HG03354 (cell line): ENCODE results near the gene TBC1D1.

Experiments used
- ATAC-seq: cut with Tn5 transposase; IDR thresholded peaks from one replicate; pipeline ENCODE4 v1.9.1; 2021; ENCODE audit warnings: mild to moderate bottlenecking; ENCODE audit not compliant: unreplicated experiment, poor library complexity, severe bottlenecking

The TBC1D1 gene

DNA sequence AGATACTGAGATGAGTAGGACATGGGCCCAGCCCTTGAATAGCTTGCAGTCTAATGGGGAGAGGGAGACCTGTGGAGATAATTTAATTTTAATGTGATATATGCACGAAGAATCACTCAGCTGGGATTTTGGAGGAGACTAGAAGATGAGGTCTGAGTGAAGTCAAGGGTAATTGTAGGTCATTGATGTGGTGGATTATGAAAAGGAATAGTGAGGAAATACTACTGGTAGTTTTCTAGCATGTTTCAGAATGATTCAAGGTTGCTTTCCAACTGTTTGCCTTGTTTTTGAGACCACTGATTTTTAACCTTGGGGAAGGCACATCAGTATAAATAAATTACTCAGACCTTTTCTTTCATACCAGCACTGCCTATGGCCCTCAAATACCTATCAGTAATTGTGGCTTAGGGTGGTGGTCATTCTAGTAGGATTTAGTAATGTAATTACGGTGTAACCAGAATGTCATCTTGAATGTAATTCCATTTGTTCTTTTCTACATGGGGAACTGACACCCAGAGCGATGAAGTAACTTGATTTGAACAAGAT is 94.9 kb downstream of the TBC1D1 start:
- no peak for ATAC-seq

DNA sequence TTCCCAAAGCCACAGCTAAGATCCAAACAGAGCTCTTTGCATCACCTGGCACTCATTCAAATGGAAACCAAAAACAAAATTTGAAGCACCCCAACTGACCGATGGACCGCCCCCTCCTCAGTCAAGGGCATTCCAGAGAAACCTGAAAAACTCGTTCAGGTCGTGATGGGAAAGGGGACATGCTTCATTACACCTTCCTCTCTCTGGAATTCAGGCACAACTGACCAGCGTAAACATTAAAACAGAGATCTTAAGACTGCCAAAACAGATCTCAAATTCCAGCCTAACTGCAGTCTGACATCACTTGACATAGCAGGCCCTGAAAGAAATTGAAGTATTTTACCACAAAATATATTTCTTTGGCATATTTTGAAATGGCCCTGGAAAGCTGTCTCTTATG is 97.8 kb downstream of the TBC1D1 start:
- no peak for ATAC-seq

DNA sequence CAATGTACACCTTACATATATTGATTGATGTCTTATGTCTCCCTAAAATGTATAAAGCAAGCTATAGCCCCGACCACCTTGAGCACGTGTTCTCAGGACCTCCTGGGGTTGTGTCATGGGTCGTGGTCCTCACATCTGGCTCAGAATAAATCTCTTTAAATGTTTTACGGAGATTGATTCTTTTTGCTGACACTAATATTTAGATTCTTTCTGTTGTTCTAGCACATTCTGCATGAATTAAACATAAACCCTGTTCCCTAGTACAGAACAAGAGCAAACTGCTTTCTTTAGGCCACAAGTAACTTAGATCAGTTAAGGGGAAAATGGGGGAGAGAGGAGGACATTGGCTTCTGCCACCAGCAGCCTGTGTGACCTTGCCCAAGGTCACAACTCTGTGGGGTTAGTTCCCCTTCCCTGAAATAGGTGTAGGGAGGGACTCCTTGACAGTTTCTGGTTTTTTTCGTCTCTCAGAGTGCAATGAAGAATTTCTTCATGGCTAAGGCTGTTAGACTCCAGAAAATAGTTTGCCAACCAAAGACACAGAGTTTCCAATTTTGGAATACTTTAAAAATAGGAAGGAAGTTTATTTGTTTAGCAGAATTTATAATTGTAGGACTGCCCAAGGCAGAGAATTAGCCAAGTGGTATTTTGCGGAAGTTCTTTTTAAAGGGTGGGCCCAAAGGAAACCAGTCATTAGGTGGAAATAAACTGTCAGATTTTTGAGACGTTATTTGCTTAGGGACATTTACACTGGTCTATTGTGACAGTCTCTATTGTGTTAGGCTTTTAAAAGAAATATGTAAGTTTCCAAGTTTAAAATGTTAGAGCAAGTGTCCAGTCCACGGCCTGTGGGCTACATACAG is 98.7 kb downstream of the TBC1D1 start:
- ATAC-seq: no peak

DNA sequence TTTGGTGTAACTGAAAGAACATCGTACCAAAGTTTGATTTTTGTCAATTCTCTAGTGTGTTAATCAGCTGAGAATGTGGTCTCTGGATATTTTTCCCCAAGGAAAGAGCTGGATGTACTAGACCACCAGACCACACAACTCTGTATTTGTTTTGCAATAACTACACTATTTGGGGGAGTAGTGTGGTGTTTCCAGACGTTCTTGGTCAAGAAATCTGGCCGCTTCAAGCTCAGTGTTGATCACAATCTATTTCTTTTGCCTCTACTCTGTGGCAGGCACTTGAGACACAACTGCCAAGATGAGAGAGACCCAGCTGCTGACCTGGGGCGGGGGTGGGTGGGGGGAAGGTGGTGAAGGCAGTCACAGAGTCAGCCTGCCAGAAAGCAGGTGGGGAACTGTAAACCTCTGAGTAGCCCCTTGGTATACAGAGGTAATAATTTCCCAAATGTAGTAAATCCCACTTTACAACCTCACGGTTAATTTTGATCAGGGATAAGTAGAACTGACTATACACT is 99.9 kb downstream of the TBC1D1 start:
- no peak for ATAC-seq

DNA sequence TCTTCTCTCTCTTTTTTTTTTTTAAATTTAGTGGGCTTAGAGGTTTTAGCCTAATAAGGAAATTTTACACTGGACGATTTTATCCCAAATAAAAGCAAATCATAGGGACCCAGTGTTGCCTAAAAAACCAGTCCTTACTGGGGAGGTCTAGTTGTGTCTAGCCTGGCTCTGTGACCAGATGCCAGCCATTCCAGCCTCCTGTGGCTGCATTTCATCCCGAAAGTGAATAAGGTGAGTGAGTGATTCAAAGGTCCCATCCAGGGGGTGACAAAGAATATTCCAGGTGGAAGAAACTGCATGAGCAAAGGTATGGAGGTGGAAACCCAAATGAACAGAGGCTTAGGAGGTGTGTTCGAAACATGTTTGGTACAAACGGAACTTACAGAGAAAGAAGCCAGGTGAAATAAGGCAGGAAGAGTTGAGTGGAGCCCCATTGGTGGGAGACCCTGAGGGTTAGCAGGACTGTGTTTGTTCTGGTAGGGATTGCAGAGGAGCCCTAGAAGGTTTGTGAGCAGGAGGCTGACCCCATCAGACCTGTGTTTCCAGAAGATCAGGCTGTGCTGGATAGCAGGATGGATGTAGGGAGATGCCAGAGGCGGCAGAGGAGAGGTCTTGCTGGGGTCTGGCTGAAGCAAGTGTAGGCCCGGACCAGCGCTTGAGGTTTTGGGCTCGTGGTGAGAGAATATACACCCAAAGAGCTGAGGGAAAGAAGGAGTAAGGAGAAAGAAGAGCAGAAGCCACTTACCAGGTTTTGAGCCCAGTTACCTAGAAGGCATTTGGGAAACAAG is 100.9 kb downstream of the TBC1D1 start:
- ATAC-seq: no peak

DNA sequence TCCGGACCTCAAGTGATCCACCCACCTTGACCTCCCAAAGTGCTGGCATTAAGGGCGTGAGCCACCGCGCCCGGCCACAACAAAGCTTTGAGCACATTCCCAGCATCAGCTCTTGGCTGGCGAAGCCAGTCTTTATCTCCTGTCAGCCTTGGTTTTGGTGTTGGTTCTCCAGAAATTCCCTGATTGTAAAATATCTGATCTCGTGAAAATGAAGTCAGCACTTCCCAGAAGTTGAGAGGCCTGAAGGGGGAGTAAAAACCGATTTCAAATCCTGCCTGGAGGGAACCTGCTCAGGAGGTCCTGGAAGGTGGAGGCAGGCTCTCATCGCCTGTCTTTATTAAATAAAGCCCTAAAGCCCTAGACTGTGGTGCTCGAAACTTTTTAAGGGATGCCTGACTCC is 102.9 kb downstream of the TBC1D1 start:
- no peak for ATAC-seq

DNA sequence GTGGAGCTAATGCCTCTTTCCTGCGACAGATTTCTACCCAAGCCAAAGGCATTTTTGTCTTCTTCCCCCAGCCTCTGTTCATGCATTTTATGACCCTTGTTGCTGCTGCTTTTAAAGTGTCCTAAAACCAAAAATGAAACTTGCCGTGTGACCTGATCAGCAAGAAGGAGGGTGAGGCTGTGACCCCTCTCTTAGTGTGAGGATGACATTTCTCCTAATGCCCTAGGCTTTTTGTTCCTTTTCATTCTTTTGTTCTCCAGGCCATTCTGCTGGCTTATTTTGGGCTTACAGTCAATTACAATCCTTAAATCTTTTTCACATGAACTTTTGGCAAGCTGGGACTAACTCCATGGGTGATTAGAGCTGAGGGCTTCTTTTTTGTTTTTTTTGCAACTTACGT is 103.7 kb downstream of the TBC1D1 start:
- ATAC-seq: peak; percentile 76

DNA sequence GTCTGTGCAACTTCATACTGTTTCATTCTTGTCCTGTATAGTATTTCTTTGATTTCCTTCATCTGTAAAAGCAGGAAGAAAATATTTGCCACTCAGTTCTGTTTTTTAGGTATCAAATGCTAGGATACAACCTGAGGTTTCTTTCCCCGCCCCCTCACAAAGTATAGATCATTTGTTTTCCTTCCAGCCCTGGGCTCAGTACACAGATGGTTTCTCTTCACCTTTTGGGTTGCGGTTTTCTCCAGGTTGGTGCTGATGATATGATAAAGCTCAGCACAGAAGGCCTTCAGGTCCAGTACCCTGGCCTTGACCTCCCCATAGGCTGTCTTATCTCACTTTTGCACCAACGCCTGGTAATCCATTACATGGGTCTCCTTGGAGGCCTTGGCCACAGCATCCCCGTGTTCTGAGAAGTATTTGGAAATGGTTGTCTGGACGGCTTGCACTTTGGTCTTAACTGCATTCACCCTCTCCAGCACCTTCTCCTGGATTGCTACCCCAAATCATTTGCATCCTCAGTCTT is 104.5 kb downstream of the TBC1D1 start:
- ATAC-seq: no peak

DNA sequence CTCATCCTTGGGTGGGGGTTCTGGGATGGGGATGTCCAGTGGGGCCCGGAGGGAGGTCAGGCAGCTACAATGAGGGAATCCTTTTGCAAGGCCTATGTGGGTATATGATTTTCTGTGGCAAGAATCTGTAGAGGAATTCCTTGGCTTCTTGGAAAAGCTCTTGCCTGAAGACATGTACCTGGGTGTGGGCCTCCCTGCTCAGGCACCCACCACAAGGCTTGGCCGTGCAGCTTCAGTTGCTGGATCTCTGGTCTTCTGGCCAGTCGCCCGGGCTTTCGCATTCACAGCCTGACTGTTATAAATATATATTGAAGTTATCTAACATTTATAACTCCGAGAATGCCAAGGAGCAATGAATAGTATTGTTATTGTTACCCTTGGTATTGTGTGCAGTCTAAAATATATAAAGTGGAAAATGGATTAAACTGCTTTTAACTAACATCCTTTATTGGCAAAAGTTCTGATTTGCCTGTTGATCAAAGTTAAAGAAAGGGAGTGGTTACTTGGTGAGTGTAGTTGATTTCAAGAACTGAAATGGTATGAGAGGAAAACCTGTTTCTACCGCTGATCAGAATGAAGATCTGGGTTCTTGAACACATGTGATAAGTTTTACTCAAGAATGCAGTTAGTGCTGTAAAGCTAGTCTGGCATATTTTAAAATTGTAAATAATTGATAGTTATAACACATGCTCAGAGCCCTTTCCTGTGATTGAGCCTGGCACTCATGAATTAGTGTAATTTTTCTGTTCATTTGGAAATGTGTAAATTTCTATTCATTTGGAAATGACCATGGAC is 105.3 kb downstream of the TBC1D1 start:
- no peak for ATAC-seq

DNA sequence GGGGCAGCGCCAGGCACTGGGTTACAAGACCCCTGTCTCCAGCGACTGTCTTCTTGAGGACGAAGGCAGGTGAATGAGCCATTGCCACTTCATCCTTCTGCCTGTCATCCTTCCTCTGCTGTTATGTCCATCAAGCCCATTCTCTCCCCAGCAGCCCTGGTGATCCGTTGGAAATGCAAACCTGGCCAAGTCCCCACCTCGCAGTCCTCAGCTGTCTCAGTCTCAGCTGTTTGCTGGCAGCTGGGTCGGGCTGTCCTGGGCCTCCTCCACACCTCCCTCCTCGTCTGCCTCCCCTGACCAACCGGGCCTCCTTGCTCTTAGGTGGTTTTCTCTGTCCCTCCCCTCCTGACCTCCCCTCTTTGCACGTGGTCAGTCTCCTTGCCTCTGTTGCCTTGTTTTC is 107.3 kb downstream of the TBC1D1 start:
- ATAC-seq: no peak

DNA sequence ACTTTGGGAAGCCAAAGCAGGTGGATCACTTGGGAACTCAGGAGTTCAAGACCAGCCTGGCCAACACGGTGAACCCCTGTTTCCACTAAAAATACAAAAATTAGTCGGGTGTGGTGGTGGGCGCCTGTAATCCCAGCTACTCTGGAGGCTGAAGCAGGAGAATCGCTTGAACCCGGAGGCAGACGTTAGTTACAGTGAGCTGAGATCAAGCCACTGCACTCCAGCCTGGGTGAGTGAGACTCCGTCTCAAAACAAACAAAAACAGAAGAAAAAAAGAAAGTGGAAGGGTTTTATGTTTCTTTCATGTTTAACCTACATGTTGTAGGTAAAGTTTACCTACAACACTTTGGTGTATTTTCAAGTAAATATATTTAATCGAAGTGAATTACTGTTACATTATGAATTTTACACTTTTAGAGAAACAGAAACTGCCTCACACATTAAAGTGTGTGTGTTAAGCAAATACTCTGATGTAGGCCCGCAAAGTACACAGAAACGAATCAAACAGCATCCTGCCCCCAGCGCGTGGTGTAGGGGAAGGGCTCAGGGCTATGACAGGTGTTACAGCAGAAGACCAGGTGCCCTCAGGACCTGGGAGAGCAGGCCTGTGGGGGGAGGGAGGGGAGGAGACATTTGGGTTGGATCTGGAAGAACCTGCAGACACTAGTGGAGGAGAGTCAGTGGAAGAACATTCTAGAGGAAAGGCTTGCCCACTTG is 108.3 kb downstream of the TBC1D1 start:
- ATAC-seq: no peak

DNA sequence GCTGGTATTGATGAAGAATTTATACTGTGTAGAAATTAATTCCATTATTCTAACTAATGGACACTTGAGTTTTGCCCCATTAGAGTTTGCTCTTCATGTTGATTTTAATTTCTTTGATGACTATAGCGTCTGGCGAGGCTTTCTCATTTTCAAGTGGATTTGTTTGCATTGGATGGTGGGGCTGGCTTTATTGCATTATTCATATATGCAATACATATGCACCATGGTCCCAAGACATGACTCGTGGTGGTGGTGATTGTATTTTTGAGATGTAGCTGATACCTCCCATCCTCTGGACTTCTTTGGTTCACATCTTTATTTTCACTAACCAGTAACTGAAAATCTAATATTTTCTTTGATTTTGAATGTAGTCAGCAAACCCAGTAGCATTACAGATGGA is 109.1 kb downstream of the TBC1D1 start:
- no peak for ATAC-seq

DNA sequence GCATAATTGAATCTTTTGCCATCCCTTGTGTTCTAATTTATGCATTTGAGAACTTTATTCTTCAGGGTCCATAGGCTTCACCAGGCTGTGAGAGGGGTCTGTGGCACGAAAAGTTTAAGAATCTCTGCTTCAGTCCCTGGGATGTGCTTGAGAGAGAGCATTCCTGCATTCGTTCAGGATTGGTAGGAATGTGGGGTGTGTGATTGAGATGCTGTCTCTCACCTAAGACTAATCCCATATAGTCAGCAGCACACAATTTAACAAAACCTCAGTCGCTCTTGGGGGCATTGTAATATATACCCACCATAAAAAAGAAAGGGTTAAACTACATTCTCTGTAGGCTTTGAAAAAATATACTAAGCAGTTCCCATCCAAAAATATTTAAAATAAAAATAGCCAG is 111.0 kb downstream of the TBC1D1 start:
- no peak for ATAC-seq

DNA sequence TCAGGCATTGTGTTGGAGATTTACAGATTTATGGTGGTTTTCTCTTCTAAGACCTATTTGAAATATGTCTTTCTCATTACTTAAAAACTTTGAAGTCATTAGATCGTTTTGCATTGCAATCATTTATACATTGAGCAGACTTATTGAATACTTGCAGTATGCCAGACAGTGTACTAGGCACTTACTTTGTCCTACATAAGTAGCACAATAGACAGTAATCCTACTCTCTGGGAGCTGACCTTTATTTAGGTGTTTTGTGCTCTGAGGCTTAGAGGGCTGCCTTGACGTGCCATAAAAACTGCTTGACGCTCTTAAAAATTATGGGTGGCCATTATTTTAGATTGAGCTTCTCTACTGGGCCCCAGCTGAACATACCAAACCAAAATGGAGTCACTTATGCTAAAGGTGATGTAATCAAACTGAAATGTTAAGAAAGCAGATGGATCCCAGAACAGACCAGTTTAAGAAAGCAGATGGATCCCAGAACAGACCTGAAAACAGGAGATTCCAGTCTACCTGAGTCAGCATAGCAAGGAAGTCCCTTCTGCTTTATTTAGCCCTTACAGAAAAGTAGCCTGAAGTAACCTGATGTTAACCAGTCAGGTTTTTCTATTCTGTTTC is 111.7 kb downstream of the TBC1D1 start:
- no peak for ATAC-seq

DNA sequence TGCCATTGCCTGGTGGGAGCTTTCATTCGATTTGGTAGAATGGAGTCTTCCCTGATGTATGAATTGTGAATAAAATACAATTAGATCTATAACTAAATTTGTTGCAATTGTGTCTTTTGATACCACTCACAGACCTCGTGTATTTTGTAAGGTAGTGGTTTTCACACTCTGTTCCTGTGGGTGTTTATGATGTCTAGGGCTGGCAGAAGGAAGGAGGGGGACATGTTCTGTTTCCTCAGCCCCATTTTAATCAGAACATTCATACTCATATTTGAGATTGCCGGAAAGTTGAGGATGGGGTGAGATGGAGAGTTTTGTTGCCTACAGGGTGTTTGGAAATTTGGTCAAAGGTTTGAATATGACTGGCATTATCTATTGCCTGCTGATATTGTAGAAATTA is 112.2 kb downstream of the TBC1D1 start:
- no peak for ATAC-seq

DNA sequence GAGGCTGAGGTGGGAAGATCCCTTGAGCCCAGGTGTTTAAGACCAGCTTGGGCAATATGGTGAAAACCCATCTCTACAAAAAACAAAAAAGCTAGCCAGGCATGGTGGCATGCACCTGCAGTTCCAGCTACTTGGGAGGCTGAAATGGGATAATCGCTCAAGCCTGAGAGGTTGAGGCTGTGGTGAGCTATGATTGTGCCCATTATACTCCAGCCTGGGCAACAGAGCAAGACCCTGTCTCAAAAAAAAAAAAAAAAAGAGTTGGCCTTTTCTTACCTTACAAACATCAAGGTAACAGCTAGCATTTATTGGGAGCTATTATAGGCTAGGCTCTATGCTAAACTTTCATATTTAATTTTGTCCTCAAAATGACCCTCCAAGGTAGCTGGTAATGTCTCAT is 112.7 kb downstream of the TBC1D1 start:
- no peak for ATAC-seq

DNA sequence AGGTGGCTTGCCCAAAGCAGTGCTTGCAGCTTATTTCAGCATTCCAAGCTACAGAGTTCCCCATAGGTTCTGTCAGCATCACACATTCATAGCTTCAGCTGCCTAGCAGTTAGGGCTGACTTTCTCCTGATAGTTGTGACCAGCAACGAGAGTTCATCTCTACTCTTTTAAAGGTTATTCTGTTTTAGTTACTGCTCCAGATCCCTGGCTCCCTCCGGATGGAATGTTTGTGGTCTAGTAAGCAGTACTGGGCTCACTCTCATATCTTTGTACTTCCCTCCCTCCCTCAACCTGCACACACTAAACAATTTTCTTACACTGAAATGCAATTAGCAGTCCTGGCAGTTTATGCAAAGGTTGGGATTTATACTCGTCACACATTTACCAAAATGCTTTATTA is 113.2 kb downstream of the TBC1D1 start:
- ATAC-seq: no peak

DNA sequence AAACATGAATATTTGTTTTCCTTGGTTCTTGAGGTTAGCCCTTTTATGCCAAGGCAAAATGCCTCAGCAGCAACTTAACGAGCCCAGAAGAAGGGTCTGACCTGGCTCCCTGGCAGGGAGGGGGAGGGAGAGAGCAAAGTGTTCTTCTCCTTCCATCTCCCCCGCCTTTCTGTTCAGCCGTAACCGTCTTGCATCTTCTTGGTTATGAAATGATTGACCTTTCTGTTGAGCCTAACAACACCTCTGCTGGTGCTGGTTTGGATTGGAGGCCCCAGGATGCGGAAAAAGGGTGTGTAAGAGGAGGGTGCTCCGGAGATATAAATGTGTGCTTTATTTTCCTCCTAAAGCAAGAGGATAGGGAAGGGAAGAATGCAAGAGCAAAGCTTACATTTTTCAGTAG is 114.0 kb downstream of the TBC1D1 start:
- no peak for ATAC-seq

DNA sequence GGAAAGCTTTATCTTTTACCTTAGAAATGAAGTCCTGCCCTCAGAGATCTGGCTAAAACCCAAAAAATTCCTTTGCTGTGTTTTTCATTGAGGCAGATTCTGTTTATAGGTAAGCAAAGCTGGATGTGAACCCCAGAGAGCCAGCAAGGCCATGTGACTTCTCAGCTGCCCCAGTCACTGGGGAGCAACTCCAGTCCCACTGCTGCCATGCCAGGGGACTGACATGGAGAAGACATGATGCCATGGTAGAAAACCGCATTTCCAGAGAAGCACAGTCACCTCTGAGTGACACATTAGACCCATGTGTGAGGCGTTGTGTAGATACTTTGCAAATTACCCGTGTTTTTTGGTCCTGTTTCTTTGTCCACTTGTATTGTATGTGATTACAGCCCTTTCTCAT is 114.8 kb downstream of the TBC1D1 start:
- no peak for ATAC-seq
